ENCODE data around the gene USP3. TPM values are rescaled to one million over a fixed set of nuclear protein-coding genes. Genes with fewer than 3 reads are reported as not detected.
"Not testable (repeated sequence)": the region's sequence is repeated elsewhere in the genome, so short reads cannot be mapped to it uniquely, and the experiment has no call there.

USP3 gene
- total RNA-seq, 2 donors from 2014 or later: 40.3 to 41.8 TPM

DNA sequence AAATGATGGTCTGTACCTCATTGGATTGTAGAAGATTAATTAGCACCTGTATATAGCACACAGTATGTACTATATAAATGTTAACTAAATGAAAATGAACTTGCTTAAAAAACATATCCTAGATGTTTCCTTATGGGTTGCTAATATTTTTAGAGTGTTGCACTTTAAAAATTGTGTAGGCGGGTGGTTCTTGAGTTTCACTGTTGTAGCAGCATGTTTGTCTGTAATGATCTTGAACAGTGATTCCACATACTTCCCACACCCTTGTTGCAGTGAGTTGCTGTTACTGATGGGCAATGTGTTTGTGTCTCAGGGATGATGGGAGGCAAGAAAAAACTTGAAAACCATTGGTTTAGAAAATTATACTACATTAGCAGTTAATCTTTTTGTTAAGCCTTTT is 22.0 kb downstream of the USP3 start:
- intact Hi-C loops (cut with DNase I): no loop called here
- no peak for DNase-seq (ENCODE audit: low spot score)

- intact Hi-C loops (cut with DNase I): no loop called here
- DNase-seq (ENCODE audit: low spot score): no peak
Measured at GRCh38 chr15:63528138-63528659, 23.8 kb downstream of the USP3 start.

GRCh38 chr15:63530235-63530634 is 25.8 kb downstream of the USP3 start:
- no peak for DNase-seq (ENCODE audit: low spot score)
- intact Hi-C loops (cut with DNase I): no loop called here

DNA sequence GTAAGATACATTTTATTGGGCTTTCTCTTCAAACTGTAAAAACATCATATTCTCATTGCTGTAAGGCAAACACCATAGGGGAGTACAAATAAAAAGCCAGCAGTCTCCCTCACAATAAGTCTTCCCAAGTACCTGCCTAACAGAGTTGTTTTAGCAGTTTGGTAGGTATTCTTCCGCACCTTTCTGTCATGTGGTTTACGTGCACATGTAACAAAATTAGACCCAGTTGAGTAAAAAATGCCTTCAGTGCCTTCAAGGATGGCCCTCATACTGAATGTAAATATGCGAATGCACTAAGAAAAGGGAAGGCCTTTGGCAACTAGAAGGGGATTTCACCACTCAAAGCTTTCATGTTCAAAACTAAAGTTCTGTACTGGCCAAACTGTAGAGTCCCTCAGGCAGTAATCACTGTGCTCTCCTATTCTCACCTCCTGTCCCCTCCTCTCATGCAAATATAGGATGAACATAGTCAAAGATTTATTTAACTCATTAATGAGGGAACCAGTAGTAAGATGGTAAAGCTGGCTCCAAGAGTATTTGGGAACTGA is 26.4 kb downstream of the USP3 start:
- no peak for DNase-seq (ENCODE audit: low spot score)

DNA sequence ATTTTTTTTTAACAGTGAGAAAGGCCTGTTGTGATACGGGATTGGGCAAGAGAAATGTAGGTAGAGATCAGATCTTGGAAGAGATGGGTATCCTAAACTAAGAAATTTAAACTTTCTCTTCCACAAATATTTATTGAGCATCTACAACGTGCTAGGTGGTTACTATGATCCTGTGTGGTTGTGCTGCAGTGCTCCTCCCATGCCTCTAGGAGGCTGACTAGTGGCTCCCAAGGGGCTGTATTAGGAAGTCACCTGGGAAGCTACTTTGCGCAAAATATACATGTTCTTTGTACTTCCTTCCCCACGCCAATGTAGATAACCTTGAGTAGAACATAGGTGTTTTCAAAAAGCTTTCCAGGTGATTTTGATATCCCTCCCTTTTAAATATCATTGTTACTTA is 27.2 kb downstream of the USP3 start:
- intact Hi-C loops (cut with DNase I): no loop called here
- no peak for DNase-seq (ENCODE audit: low spot score)

More for the DNA sequence above, 26.4 kb downstream of the USP3 start:
- intact Hi-C loops (cut with DNase I): no loop called here

DNA sequence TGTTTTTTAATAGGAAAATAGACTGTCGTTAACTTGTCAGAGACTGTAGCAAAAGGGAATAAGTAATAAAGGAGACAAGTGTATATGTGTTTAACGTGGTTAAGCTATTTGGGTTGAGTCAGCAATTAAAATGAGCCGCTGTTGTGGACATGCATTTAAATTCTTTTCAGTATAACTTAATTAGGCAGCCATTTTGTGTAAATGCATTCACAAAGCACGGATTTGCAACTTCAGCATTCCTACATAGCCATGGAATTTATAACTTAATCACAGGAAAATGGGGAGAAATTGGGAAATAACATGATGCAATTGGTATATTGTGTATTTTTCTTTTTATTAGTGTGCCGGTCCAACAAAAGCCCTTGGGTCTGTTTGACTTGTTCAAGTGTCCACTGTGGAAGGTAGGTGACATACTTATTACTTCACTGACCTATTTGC is 27.9 kb downstream of the USP3 start:
- intact Hi-C loops (cut with DNase I): no loop called here
- DNase-seq (ENCODE audit: low spot score): no peak

DNA sequence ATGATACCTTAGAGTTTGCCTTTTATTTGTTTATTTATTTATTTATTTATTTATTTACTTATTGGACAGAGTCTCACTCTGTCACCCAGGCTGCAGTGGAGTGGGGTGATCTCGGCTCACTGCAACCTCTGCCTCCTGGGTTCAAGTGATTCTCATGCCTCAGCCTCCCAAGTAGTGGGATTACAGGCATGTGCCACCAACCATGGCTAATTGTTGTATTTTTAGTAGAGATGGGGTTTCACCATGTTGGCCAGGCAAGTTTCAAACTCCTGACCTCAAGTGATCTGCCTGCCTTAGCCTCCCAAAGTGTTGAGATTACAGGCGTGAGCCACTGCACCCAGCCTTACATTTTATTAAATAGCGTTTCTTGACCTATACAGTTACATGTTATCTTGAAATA is 30.5 kb downstream of the USP3 start:
- intact Hi-C loops (cut with DNase I): not testable (repeated sequence)

DNA sequence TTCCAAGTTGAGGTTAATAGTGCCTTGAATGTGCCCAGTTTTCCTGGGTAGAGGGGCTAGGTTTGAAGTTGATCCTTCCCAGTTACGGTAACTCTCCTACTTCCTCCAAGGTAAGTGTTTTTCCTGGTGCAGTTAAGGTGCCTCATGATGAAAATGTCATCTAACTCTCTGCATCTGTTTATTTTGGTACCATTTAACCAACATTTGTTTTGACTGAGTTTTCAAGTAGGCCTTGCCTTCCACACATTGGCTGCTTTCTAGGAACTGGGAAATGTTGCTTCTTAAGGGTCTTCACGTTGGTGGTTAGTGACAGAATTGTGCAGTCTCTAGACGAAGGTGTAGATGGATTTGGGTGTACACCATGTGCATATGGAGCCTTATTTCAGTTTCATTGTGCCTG is 31.3 kb downstream of the USP3 start:
- no peak for DNase-seq (ENCODE audit: low spot score)
- intact Hi-C loops (cut with DNase I): no loop called here

More for the DNA sequence above, 30.5 kb downstream of the USP3 start:
- DNase-seq (ENCODE audit: low spot score): not testable (repeated sequence)

GRCh38 chr15:63538876-63539275 is 34.5 kb downstream of the USP3 start:
- intact Hi-C loops (cut with DNase I): no loop called here
- no peak for DNase-seq (ENCODE audit: low spot score)

GRCh38 chr15:63539521-63539920 is 35.1 kb downstream of the USP3 start:
- intact Hi-C loops (cut with DNase I): no loop called here
- DNase-seq (ENCODE audit: low spot score): no peak

DNA sequence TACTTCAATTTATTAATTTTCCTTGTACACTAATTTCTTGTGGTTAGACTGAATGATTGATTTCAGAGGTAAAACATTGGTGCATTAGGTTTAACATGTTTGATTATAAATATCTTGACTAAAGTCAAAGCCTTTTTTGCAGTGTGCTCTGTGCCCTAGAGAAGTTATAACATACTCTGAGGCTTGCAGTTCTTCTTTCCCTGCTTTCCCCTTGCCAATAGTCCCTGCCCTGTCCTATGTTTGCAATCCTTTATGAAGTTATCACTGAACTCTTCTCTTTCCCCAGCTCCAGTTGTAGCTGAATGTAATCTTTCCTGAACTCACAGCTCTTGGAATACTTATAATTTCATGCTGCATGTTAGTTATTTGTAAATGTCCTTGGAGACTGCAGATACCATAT is 35.6 kb downstream of the USP3 start:
- intact Hi-C loops (cut with DNase I): no loop called here

GRCh38 chr15:63540449-63540848 is 36.1 kb downstream of the USP3 start:
- DNase-seq (ENCODE audit: low spot score): no peak
- intact Hi-C loops (cut with DNase I): no loop called here

More for the DNA sequence above, 35.6 kb downstream of the USP3 start:
- no peak for DNase-seq (ENCODE audit: low spot score)

DNA sequence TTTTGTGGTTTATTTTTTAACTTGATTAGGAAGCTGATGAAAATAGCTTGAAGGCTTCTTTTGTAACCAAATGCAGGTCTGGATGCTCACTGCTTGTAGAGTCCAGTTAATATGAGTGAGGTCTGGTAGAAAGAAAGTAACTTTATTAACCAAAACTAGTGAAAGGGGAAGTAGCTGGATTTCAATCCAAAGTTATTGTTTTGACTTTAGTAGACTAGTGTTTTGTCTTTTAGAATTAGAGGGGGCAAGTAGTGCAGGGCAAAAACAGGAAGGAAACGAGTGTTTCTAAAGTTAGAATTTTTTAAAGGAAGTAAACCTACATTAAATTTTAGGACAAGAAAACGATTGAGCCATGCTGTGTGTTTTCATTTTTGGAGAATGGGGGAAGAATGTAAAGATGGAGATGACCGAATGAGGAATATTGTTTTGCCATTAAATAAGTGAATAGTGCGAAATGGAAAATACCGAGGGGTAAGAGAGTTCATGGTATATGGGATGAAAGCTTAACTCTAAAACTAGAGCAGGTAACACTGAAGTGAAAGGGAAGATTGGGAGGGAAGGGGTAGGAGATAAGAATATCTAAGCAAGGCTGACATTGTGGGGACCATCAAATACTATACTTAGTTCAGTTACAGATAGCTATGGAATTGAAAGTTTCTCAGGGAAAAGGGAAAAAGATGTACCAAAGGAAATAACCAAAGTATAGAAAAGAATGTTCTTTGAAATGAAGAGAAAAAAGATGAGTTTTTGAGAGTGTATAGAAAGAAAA is 40.0 kb downstream of the USP3 start:
- intact Hi-C loops (cut with DNase I): no loop called here
- DNase-seq (ENCODE audit: low spot score): no peak

- no peak for DNase-seq (ENCODE audit: low spot score)
- intact Hi-C loops (cut with DNase I): no loop called here
Measured at GRCh38 chr15:63545520-63545919, 41.1 kb downstream of the USP3 start.

GRCh38 chr15:63551400-63551799 is 47.0 kb downstream of the USP3 start:
- no peak for DNase-seq (ENCODE audit: low spot score)
- intact Hi-C loops (cut with DNase I): loop anchor here in 1 of 2 donors (10.0 kb wide), 1 partner anchor 47 kb away; the partner anchor contains the start of gene USP3

GRCh38 chr15:63553388-63553791 is 49.0 kb downstream of the USP3 start:
- DNase-seq (ENCODE audit: low spot score): no peak
- intact Hi-C loops (cut with DNase I): loop anchor here in 1 of 2 donors (10.0 kb wide), 1 partner anchor 49 kb away; the partner anchor contains the start of gene USP3

GRCh38 chr15:63554337-63554927 is 50.0 kb downstream of the USP3 start:
- DNase-seq (ENCODE audit: low spot score): no peak
- intact Hi-C loops (cut with DNase I): loop anchor here in 1 of 2 donors (10.0 kb wide), 1 partner anchor 50 kb away; the partner anchor contains the start of gene USP3

GRCh38 chr15:63555507-63555906 is 51.1 kb downstream of the USP3 start:
- DNase-seq (ENCODE audit: low spot score): no peak
- intact Hi-C loops (cut with DNase I): loop anchor here in 1 of 2 donors (10.0 kb wide), 1 partner anchor 51 kb away; the partner anchor contains the start of gene USP3

DNA sequence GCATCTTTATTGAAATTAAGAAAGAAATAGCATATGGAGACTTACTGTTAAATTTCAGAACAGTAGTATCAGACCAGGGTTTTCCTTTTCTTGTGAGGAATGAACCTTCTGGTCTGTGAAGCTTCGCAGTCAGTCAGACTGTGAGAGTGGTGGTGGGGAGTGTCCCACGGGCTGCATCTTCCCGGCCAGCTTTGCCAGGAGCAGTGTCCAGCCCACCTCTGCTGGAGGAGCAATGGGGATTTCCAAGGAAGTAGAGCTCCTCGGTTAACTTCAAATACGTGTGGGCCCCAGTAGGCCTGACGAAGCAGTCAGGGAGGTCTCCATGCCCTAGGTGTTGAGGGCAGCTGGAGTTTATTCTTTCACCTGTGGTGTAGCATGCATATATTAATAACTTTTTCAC is 51.9 kb downstream of the USP3 start:
- intact Hi-C loops (cut with DNase I): loop anchor here in 1 of 2 donors (10.0 kb wide), 1 partner anchor 51 kb away; the partner anchor contains the start of gene USP3
- no peak for DNase-seq (ENCODE audit: low spot score)

GRCh38 chr15:63556736-63557135 is 52.3 kb downstream of the USP3 start:
- intact Hi-C loops (cut with DNase I): loop anchor here in 1 of 2 donors (10.0 kb wide), 1 partner anchor 52 kb away; the partner anchor contains the start of gene USP3

More at GRCh38 chr15:63556736-63557135, 52.3 kb downstream of the USP3 start:
- no peak for DNase-seq (ENCODE audit: low spot score)
